Measurements from ENCODE around the gene NIFK.

Gene NIFK

DNA sequence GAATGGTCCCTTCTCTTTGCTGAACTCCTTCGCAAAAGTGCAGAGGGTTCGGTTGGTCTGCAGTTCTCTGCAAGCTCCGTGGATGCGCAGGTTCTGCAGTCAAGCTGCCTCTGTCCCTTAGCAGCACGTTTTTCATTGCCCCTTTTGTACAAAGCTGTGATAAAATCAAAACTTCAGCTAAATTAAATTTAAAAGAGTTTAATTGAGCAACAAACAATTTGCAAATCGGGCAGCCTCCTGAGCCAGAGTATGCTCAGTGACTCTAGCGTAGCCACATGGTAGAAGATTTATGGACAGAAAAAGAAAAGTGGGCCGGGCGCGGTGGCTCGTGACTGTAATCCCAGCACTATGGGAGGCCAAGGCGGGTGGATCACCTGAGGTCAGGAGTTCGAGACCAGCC lies 37.6 kb upstream of the NIFK start:
- Histone ChIP-seq H3K4me2 (ENCODE audit: low read depth, low read length, poor library complexity, severe bottlenecking) (no peak overlapping the region), H3K4me1 (ENCODE audit: insufficient read depth, low read length, poor library complexity, severe bottlenecking) (no peaks in the 10 kb centered on the region), H3K4me3 (ENCODE audit: low read length, poor library complexity, severe bottlenecking) (no peak overlapping the region), H3K9me2 (replicated peaks; ENCODE audit: low read depth, low read length) (no peaks in the 10 kb centered on the region), H3K36me3 (ENCODE audit: insufficient read depth, low read length) (no peaks in the 10 kb centered on the region), H3K27me3 (ENCODE audit: insufficient read depth, low read length, poor library complexity, severe bottlenecking) (no peaks in the 10 kb centered on the region), H4K20me1 (ENCODE audit: insufficient read depth, low read length, poor library complexity, severe bottlenecking) (no peaks in the 10 kb centered on the region), H3K9me3 (ENCODE audit: insufficient read depth, low read depth, low read length) (no peaks in the 10 kb centered on the region), H3F3A (ENCODE audit: low read depth) (no peaks in the 10 kb centered on the region), H3K79me2 (ENCODE audit: insufficient read depth, low read length) (no peaks in the 10 kb centered on the region), H3K9ac (ENCODE audit: low read depth, low read length, poor library complexity, severe bottlenecking) (no peak overlapping the region), H2AFZ (ENCODE audit: low read length) (no peak overlapping the region)
- TF ChIP-seq EZH2phosphoT487 (IDR thresholded peaks at IDR 0.05; ENCODE audit: borderline replicate concordance) = no peak
- TF ChIP-seq, protein P1, sequence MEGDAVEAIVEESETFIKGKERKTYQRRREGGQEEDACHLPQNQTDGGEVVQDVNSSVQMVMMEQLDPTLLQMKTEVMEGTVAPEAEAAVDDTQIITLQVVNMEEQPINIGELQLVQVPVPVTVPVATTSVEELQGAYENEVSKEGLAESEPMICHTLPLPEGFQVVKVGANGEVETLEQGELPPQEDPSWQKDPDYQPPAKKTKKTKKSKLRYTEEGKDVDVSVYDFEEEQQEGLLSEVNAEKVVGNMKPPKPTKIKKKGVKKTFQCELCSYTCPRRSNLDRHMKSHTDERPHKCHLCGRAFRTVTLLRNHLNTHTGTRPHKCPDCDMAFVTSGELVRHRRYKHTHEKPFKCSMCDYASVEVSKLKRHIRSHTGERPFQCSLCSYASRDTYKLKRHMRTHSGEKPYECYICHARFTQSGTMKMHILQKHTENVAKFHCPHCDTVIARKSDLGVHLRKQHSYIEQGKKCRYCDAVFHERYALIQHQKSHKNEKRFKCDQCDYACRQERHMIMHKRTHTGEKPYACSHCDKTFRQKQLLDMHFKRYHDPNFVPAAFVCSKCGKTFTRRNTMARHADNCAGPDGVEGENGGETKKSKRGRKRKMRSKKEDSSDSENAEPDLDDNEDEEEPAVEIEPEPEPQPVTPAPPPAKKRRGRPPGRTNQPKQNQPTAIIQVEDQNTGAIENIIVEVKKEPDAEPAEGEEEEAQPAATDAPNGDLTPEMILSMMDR (conservative IDR thresholded peaks at IDR 0.05; ENCODE audit: low read length) = no peak

DNA sequence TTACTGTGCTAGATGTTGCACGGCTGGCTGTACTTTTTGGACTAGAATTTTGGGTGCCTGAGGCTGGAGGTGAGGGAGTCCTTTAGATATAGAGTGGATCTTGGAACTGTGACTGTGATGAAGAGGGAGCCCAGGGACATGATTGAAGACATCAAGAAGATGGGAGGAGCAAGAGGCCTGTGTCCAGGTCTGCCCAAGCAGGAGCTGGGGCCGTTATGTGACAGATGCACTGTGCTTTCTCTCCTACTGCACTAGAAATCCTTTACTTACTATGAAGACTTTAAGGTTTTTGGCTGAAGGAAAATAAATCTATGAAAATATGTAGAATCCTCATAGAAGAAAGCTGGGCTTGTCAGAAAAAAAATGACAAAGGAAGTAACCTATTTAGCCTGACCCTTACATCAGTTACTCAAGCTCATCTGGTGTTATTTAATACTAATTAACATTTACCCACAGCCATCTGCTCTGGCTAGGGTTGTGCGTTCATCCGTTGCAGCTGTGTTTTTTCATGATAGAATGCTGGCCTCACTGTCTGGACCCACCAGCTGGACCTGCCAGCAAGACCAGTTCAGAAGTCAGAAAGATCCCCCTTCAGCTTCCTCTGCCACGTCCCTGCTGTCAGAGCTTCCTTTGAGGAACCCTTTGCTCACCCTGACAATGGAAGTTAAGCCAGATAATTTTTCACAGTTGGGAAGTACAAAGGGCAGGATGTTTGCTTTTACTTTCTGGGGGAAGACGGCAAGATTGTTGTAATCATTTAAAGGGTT lies 35.5 kb upstream of the NIFK start:
- H2AFZ ChIP-seq (ENCODE audit: low read length) = no peak overlapping the region
- H3K4me3 ChIP-seq (ENCODE audit: low read length, poor library complexity, severe bottlenecking) = no peak overlapping the region
- H3K9me3 ChIP-seq (ENCODE audit: insufficient read depth, low read depth, low read length) = no peaks in the 10 kb centered on the region
- H3K4me2 ChIP-seq (ENCODE audit: low read depth, low read length, poor library complexity, severe bottlenecking) = no peak overlapping the region
- H3K36me3 ChIP-seq (ENCODE audit: insufficient read depth, low read length) = peaks cover 9% of the 10 kb centered on the region; the same call in 1 of the 2 replicates
- H3K9ac ChIP-seq (ENCODE audit: low read depth, low read length, poor library complexity, severe bottlenecking) = no peak overlapping the region
- TF ChIP-seq, protein P1 (conservative IDR thresholded peaks at IDR 0.05; ENCODE audit: low read length) = no peak
- no peak for TF ChIP-seq EZH2phosphoT487 (IDR thresholded peaks at IDR 0.05; ENCODE audit: borderline replicate concordance)
- no peaks in the 10 kb centered on the region for H3K4me1 ChIP-seq (ENCODE audit: insufficient read depth, low read length, poor library complexity, severe bottlenecking)
- no peaks in the 10 kb centered on the region for H3K79me2 ChIP-seq (ENCODE audit: insufficient read depth, low read length)
- H4K20me1 ChIP-seq (ENCODE audit: insufficient read depth, low read length, poor library complexity, severe bottlenecking) = no peaks in the 10 kb centered on the region
- no peaks in the 10 kb centered on the region for H3K9me2 ChIP-seq (replicated peaks; ENCODE audit: low read depth, low read length)
- no peaks in the 10 kb centered on the region for H3F3A ChIP-seq (ENCODE audit: low read depth)
- H3K27me3 ChIP-seq (ENCODE audit: insufficient read depth, low read length, poor library complexity, severe bottlenecking) = no peaks in the 10 kb centered on the region

DNA sequence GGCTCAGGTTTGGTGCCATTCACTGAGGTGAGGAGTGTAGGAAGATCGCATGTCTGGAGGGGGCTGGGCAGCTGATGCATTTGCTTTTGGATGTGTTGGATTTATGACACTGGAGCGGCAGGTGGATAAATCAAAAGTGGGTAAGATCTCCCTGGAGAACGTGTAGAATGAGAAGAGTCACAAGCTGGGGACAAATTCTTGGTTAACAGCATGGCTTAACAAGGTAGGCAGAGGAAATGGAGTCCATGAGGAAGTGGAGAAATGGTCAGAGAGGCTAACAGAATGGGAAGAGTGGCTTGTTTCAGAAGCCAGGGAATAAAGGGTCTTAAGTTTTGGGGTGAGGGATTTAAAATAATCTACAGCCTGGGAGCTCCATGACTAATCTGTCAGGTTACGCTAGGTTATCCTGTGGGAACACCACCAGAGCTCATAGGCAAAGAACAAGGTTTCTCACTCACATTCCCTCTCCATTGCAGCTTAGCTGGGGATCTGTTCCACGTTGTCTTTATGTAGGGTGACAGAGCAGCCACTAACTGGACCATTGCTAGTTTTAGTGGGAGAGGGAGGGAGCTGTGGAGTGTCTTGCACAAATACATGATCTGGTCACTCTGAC lies 31.6 kb upstream of the NIFK start:
- H3K79me2 ChIP-seq (ENCODE audit: insufficient read depth, low read length) = no peaks in the 10 kb centered on the region
- no peaks in the 10 kb centered on the region for H3K4me1 ChIP-seq (ENCODE audit: insufficient read depth, low read length, poor library complexity, severe bottlenecking)
- no peak overlapping the region for H2AFZ ChIP-seq (ENCODE audit: low read length)
- H3K4me3 ChIP-seq (ENCODE audit: low read length, poor library complexity, severe bottlenecking) = no peak overlapping the region
- TF ChIP-seq, protein P1 (conservative IDR thresholded peaks at IDR 0.05; ENCODE audit: low read length) = no peak
- no peak for TF ChIP-seq EZH2phosphoT487 (IDR thresholded peaks at IDR 0.05; ENCODE audit: borderline replicate concordance)
- no peaks in the 10 kb centered on the region for H3K27me3 ChIP-seq (ENCODE audit: insufficient read depth, low read length, poor library complexity, severe bottlenecking)
- no peaks in the 10 kb centered on the region for H3K9me2 ChIP-seq (replicated peaks; ENCODE audit: low read depth, low read length)
- no peak overlapping the region for H3K9ac ChIP-seq (ENCODE audit: low read depth, low read length, poor library complexity, severe bottlenecking)
- H3K4me2 ChIP-seq (ENCODE audit: low read depth, low read length, poor library complexity, severe bottlenecking) = no peak overlapping the region
- no peaks in the 10 kb centered on the region for H4K20me1 ChIP-seq (ENCODE audit: insufficient read depth, low read length, poor library complexity, severe bottlenecking)
- H3F3A ChIP-seq (ENCODE audit: low read depth) = no peaks in the 10 kb centered on the region
- peaks cover 47% of the 10 kb centered on the region for H3K36me3 ChIP-seq (ENCODE audit: insufficient read depth, low read length)
- H3K9me3 ChIP-seq (ENCODE audit: insufficient read depth, low read depth, low read length) = no peaks in the 10 kb centered on the region
